ENCODE measurements around the gene KCNK10. TPM values are rescaled to one million over a fixed set of nuclear protein-coding genes. Genes with fewer than 3 reads are reported as not detected.
A peak's percentile ranks its signal among the peaks of the same experiment; 100 is the strongest.

Gene KCNK10
- total RNA-seq, 1 donor, result under 0.01 TPM

DNA sequence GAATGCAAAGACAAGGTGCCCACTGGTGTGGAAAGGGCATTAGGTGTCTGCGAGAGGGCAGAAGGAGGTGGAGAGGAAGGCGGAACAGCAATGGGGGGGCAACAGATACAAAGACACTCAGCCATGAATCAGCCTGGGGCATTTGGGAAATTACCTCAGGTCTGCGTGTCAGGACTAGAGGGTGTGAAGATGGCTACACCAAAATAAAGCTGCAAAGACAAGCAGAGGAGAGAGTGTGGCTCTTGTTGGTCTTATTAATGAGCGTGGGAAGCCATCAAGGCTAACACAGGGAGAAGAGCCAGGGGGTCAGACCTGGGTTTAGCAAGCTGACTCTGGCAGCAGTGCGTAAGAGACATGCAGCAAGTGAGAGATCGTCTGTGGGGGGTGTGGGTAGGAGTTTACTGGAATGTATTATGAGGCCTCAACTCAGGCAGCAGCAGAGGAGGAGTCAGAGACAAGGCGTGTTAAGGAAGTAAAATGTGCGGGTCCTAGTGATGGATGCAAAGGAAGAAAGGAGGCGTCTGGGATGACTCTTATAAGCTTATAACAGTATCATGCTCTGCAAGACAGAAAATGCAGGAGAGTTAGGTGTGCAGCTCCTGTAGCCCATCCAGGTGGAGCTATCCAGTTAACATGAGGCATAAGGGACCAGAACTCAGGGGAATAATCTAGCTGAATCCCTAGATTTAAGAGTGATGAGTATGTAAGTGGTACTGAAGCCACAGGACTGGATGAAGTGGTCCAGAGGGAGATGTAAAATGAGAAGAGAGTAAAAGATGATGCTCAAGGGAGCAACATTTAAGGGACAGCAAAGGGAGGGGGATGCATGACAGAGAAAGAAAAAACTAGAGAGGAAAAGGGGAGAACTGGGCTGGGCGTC lies 50.4 kb downstream of the KCNK10 start:
- DNase-seq (ENCODE audit: insufficient read length, low spot score, missing footprints), result no peak
- Histone ChIP-seq H3K79me2 (ENCODE audit: insufficient read depth, low read length) (no peaks in the 10 kb centered on the region), H3K4me1 (ENCODE audit: insufficient read depth, low read length) (no peaks in the 10 kb centered on the region), H3K36me3 (ENCODE audit: insufficient read depth, low read length) (no peaks in the 10 kb centered on the region), H3K9me3 (ENCODE audit: low read depth, low read length) (no peaks in the 10 kb centered on the region), H3K27ac (ENCODE audit: low read depth, low read length) (no peak overlapping the region), H3K4me3 (ENCODE audit: insufficient read depth, low read length) (no peak overlapping the region), H3K4me2 (ENCODE audit: insufficient read depth, low read length) (no peak overlapping the region), H4K20me1 (ENCODE audit: insufficient read depth, low read length) (no peaks in the 10 kb centered on the region), H2AFZ (ENCODE audit: low read length) (no peak overlapping the region), H3K27me3 (ENCODE audit: insufficient read depth, low read length) (no peaks in the 10 kb centered on the region)
- TF ChIP-seq, protein P1, sequence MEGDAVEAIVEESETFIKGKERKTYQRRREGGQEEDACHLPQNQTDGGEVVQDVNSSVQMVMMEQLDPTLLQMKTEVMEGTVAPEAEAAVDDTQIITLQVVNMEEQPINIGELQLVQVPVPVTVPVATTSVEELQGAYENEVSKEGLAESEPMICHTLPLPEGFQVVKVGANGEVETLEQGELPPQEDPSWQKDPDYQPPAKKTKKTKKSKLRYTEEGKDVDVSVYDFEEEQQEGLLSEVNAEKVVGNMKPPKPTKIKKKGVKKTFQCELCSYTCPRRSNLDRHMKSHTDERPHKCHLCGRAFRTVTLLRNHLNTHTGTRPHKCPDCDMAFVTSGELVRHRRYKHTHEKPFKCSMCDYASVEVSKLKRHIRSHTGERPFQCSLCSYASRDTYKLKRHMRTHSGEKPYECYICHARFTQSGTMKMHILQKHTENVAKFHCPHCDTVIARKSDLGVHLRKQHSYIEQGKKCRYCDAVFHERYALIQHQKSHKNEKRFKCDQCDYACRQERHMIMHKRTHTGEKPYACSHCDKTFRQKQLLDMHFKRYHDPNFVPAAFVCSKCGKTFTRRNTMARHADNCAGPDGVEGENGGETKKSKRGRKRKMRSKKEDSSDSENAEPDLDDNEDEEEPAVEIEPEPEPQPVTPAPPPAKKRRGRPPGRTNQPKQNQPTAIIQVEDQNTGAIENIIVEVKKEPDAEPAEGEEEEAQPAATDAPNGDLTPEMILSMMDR (IDR thresholded peaks at IDR 0.05; ENCODE audit: extremely low read depth, low read depth, low read length), result no peak

DNA sequence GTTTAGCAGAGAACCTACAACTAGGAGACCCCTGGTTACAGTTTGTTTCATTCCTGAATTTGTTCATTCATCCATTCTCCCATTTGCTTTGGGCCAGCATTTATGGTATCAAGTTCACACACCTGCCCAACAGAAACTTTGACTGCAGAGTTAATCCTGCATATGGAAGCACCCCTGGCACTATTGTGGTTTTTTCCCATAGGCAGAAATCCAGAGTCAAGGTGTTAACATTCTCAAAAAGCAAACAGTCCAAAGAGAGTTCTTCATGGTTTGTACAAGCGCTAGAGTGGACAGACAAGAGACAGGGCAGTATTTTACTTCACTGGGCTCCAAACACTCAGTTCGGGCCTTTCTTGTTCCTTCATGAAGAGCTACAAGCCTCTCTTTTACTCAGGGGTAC lies 51.9 kb downstream of the KCNK10 start:
- Histone ChIP-seq H3K27ac (ENCODE audit: low read depth, low read length) (no peak overlapping the region), H4K20me1 (ENCODE audit: insufficient read depth, low read length) (no peaks in the 10 kb centered on the region), H3K36me3 (ENCODE audit: insufficient read depth, low read length) (no peaks in the 10 kb centered on the region), H3K9me3 (ENCODE audit: low read depth, low read length) (no peaks in the 10 kb centered on the region), H2AFZ (ENCODE audit: low read length) (no peak overlapping the region), H3K4me3 (ENCODE audit: insufficient read depth, low read length) (no peak overlapping the region), H3K27me3 (ENCODE audit: insufficient read depth, low read length) (no peaks in the 10 kb centered on the region), H3K79me2 (ENCODE audit: insufficient read depth, low read length) (no peaks in the 10 kb centered on the region), H3K4me1 (ENCODE audit: insufficient read depth, low read length) (no peaks in the 10 kb centered on the region), H3K4me2 (ENCODE audit: insufficient read depth, low read length) (no peak overlapping the region)
- TF ChIP-seq, protein P1 (IDR thresholded peaks at IDR 0.05; ENCODE audit: extremely low read depth, low read depth, low read length), result no peak
- no peak for DNase-seq (ENCODE audit: insufficient read length, low spot score, missing footprints)

DNA sequence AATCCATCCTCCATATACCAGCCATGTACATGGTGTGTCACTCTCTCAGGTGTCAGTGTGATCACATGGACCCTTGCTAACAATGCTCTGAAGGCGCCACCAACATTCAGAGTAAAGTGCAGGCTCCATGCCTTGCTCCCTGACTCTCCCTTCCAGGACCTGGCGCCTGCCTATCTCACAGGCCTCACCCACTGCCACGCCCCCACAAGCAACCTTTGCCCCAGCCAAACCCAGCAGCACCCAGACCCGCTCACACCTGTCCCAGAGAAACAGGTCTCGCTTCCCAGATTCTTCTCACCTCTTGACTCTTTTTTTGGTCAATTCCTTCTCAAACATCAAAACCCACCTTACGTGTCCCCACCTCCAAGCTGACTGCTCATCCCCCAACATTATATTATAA lies 52.3 kb downstream of the KCNK10 start:
- H3K4me2 ChIP-seq (ENCODE audit: insufficient read depth, low read length), result no peak overlapping the region
- no peak overlapping the region for H3K27ac ChIP-seq (ENCODE audit: low read depth, low read length)
- H4K20me1 ChIP-seq (ENCODE audit: insufficient read depth, low read length), result no peaks in the 10 kb centered on the region
- no peak for DNase-seq (ENCODE audit: insufficient read length, low spot score, missing footprints)
- H3K79me2 ChIP-seq (ENCODE audit: insufficient read depth, low read length), result no peaks in the 10 kb centered on the region
- no peaks in the 10 kb centered on the region for H3K9me3 ChIP-seq (ENCODE audit: low read depth, low read length)
- TF ChIP-seq, protein P1 (IDR thresholded peaks at IDR 0.05; ENCODE audit: extremely low read depth, low read depth, low read length), result no peak
- no peak overlapping the region for H2AFZ ChIP-seq (ENCODE audit: low read length)
- no peaks in the 10 kb centered on the region for H3K36me3 ChIP-seq (ENCODE audit: insufficient read depth, low read length)
- no peaks in the 10 kb centered on the region for H3K4me1 ChIP-seq (ENCODE audit: insufficient read depth, low read length)
- no peaks in the 10 kb centered on the region for H3K27me3 ChIP-seq (ENCODE audit: insufficient read depth, low read length)
- H3K4me3 ChIP-seq (ENCODE audit: insufficient read depth, low read length), result no peak overlapping the region

DNA sequence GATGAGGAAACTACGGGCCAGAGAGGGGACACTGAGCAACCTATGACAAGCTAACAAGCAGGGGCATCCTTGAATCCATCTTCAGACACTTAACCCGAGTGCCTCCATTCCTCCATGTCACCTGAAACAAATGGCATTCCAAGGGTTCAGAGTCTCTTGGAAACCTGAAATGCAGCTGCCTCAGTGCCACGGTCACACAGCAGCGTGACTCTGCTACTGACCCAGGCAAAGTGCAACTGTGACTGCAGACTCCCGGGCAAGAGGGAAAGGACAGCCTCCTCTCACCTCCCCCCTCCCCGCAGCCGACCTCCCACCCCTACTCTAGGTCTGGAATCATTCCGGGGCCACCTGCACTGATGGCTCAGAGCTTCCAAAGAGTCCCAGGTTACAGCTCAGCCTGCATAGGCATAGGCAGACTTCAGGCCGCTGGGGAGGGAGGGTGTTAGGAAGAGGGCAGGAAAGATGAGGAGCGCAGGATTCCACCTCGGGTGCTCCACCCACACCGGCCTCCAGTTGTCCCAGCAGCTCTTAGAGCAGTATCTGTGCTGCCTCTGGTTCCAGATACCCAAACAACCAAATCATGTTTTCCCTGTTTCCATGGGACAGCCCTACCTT lies 53.2 kb downstream of the KCNK10 start:
- Histone ChIP-seq H2AFZ (ENCODE audit: low read length) (no peak overlapping the region), H3K9me3 (ENCODE audit: low read depth, low read length) (no peaks in the 10 kb centered on the region), H4K20me1 (ENCODE audit: insufficient read depth, low read length) (no peaks in the 10 kb centered on the region), H3K4me3 (ENCODE audit: insufficient read depth, low read length) (no peak overlapping the region), H3K79me2 (ENCODE audit: insufficient read depth, low read length) (no peaks in the 10 kb centered on the region), H3K27ac (ENCODE audit: low read depth, low read length) (no peak overlapping the region), H3K4me2 (ENCODE audit: insufficient read depth, low read length) (no peak overlapping the region), H3K36me3 (ENCODE audit: insufficient read depth, low read length) (no peaks in the 10 kb centered on the region), H3K27me3 (ENCODE audit: insufficient read depth, low read length) (no peaks in the 10 kb centered on the region), H3K4me1 (ENCODE audit: insufficient read depth, low read length) (no peaks in the 10 kb centered on the region)
- peak; percentile 70 for DNase-seq (ENCODE audit: insufficient read length, low spot score, missing footprints)
- TF ChIP-seq, protein P1 (IDR thresholded peaks at IDR 0.05; ENCODE audit: extremely low read depth, low read depth, low read length), result no peak
